GM23248 (cell line): ENCODE measurements around the gene RPP25L. TPM values are rescaled to one million over a fixed set of nuclear protein-coding genes. Genes with fewer than 3 reads are reported as not detected.

Experiments
- DNase-seq: peaks from one replicate; pipeline ENCODE4 v3.0.0-alpha.2; 2015
- H2AFZ ChIP-seq: fragments of 200-600 bp; sonication (generic); 2 replicates; pipeline ENCODE4 v1.6.1; 2016; ENCODE audit warnings: antibody characterized with exemption
- H3F3A ChIP-seq: fragments of 200-600 bp; sonication (generic); 2 replicates; pipeline ENCODE4 v1.6.1; 2016; ENCODE audit warnings: mild to moderate bottlenecking, antibody characterized with exemption, mixed run types; ENCODE audit not compliant: insufficient read depth
- H3K27ac ChIP-seq: fragments of 200-600 bp; sonication (generic); 2 replicates; pipeline ENCODE4 v1.5.1; 2016; ENCODE audit warnings: mild to moderate bottlenecking
- H3K27me3 ChIP-seq: fragments of 200-600 bp; sonication (generic); replicated peaks from 2 replicates; pipeline ENCODE4 v1.6.1; 2016; ENCODE audit warnings: mild to moderate bottlenecking; ENCODE audit not compliant: insufficient read depth
- H3K36me3 ChIP-seq: fragments of 200-600 bp; sonication (generic); 2 replicates; pipeline ENCODE4 v1.6.1; 2016; ENCODE audit warnings: low read depth, mild to moderate bottlenecking
- H3K4me1 ChIP-seq: fragments of 200-600 bp; sonication (generic); 2 replicates; pipeline ENCODE4 v1.6.1; 2016; ENCODE audit warnings: mild to moderate bottlenecking; ENCODE audit not compliant: insufficient read depth
- H3K4me2 ChIP-seq: fragments of 200-600 bp; sonication (generic); one replicate; pipeline ENCODE4 v1.6.1; 2016; ENCODE audit warnings: mild to moderate bottlenecking; ENCODE audit not compliant: unreplicated experiment
- H3K4me3 ChIP-seq: fragments of 200-600 bp; sonication (generic); 2 replicates; pipeline ENCODE4 v1.5.1; 2016; ENCODE audit warnings: mild to moderate bottlenecking
- H3K79me2 ChIP-seq: fragments of 200-600 bp; sonication (generic); 2 replicates; pipeline ENCODE4 v1.6.1; 2016; ENCODE audit warnings: mild to moderate bottlenecking; ENCODE audit not compliant: insufficient read depth
- H3K9ac ChIP-seq: fragments of 200-600 bp; sonication (generic); 2 replicates; pipeline ENCODE4 v1.6.1; 2016; ENCODE audit warnings: mild to moderate bottlenecking
- H3K9me2 ChIP-seq: fragments of 200-600 bp; sonication (generic); 2 replicates; pipeline ENCODE4 v1.6.1; 2016; ENCODE audit warnings: mixed run types, mild to moderate bottlenecking, moderate library complexity; ENCODE audit not compliant: insufficient read depth
- H3K9me3 ChIP-seq: fragments of 200-600 bp; sonication (generic); one replicate; pipeline ENCODE4 v1.6.1; 2017; ENCODE audit warnings: low read depth
- H4K20me1 ChIP-seq: fragments of 200-600 bp; sonication (generic); 2 replicates; pipeline ENCODE4 v1.6.0; 2016; ENCODE audit not compliant: insufficient read depth
- EZH2 ChIP-seq: fragments of 200-600 bp; sonication (generic); IDR thresholded peaks from 2 replicates; pipeline ENCODE4 v1.6.1; 2018; ENCODE audit warnings: antibody characterized with exemption, mild to moderate bottlenecking; ENCODE audit not compliant: insufficient read depth, poor library complexity, severe bottlenecking
- EZH2phosphoT487 ChIP-seq: fragments of 200-600 bp; sonication (generic); IDR thresholded peaks from 2 replicates; pipeline ENCODE4 v1.6.1; 2018; ENCODE audit warnings: antibody characterized with exemption, moderate library complexity, mild to moderate bottlenecking, low read depth; ENCODE audit not compliant: insufficient read depth
- WGBS, 2 experiments: methylation state at CpG; one replicate each; pipeline ENCODE4 v1.1.6; 2015 to 2017; ENCODE audit warnings: low lambda C conversion rate in 2 of 2, low coverage in 1 of 2; ENCODE audit errors: missing lambda C conversion rate in 2 of 2; 5-methylcytosine and 5-hydroxymethylcytosine counted together
- in situ Hi-C: fragments of 300-500 bp; cut with MboI; formaldehyde crosslinking; loops from 2 replicates; pipeline ENCODE4 v1.15.0; 2020
- polyA plus RNA-seq: library from polyadenylated mRNA; unstranded; fragments of >200 nt; fragmentation: Nextera tagmentation; extraction: Ambion mirVana; gene quantifications from 2 replicates; pipeline ENCODE4 v1.2.1, GENCODE V29; 2016
- total RNA-seq: library from RNA; depleted of rRNA; stranded (reverse); fragments of >200 nt; shearing (Covaris generic); gene quantifications from 2 replicates; pipeline ENCODE4 v1.2.3, GENCODE V29; 2014

RPP25L gene
- total and polyA plus RNA-seq, 2 experiments from 2014 or later = 16.9 to 21.0 TPM

DNA sequence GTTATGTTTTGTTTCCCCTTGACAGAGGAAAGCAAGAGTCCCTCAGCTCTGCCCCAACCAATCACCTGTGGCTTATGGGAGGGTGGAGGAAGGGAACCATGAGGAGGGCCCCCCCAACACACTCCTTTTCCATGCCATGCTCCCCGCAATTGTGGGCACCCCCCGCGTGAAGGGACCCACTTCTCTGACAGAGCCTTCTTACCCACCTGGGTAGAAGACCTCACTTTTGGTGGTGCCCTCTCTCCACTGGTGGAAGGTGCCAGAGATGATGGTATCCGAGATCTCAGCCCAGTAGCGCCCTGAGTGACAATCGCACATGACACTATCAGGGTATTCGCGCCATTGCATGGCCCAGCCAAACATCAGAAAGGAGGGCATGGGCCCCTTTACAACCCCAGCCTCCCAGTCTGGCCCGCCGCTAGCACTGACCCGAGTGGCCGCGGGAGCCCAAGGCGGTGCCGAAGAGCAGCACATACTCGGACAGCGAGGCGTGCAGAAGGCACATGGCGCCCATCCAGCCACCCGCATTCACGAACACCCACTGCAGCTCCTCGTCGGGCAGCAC, 25.0 kb upstream of the RPP25L start:
- Histone ChIP-seq H3K79me2 (peaks cover 23% of the 10 kb centered on the region), H3K4me3 (peak overlapping the region; percentile 79), H3F3A (no peaks in the 10 kb centered on the region), H3K27ac (peak overlapping the region; percentile 48), H2AFZ (peak overlapping the region; percentile 93), H3K4me2 (peak overlapping the region; percentile 88), H4K20me1 (no peaks in the 10 kb centered on the region), H3K9ac (peak overlapping the region; percentile 85), H3K27me3 (no peaks in the 10 kb centered on the region), H3K9me3 (no peaks in the 10 kb centered on the region), H3K36me3 (no peaks in the 10 kb centered on the region), H3K4me1 (peaks cover 9% of the 10 kb centered on the region), H3K9me2 (no peaks in the 10 kb centered on the region)
- no peak for DNase-seq
- TF ChIP-seq EZH2phosphoT487 (no peak), EZH2 (no peak)
- in situ Hi-C loops = no loop called here
- 3 to 6% methylated on average over 17 to 23 of the region's 23 CpGs for WGBS, 2 experiments

DNA sequence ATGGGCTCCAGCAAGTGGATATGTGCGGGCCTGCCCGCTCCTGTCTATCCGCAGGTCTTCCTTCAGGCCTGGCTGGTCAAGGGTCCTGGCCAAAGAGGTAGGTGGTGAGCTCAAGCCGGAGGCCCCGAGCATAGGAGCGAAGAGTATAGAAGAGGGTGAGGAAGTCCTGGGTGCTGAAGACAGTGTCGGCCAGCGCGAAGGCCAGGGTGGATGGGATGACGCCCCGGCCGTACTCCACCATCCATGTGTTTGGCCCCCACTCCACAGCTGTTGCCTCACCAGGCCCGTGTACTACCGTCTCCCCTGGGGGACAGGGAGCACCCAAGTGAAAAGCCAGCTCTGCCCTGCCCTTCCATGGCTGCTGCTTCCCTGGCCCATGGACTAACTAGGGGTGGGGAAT, 23.7 kb upstream of the RPP25L start:
- Histone ChIP-seq H3K4me1 (peaks cover 9% of the 10 kb centered on the region), H3K9me3 (no peaks in the 10 kb centered on the region), H3K4me3 (no peak overlapping the region), H4K20me1 (no peaks in the 10 kb centered on the region), H3K9ac (no peak overlapping the region), H3K9me2 (no peaks in the 10 kb centered on the region), H3K79me2 (peaks cover 23% of the 10 kb centered on the region), H3K27ac (no peak overlapping the region), H3K27me3 (0 out of 2 replicates have a peak, but pooled peaks cover 1% of the 10 kb centered on the region), H3F3A (peaks cover 7% of the 10 kb centered on the region; the same call in 1 of the 2 replicates), H2AFZ (no peak overlapping the region), H3K36me3 (no peaks in the 10 kb centered on the region), H3K4me2 (peak overlapping the region; percentile 30)
- WGBS, 2 experiments = 84 to 89% methylated on average over 14 of the region's 14 CpGs
- DNase-seq = no peak
- no peak for TF ChIP-seq EZH2phosphoT487
- no peak for TF ChIP-seq EZH2
- in situ Hi-C loops = no loop called here

DNA sequence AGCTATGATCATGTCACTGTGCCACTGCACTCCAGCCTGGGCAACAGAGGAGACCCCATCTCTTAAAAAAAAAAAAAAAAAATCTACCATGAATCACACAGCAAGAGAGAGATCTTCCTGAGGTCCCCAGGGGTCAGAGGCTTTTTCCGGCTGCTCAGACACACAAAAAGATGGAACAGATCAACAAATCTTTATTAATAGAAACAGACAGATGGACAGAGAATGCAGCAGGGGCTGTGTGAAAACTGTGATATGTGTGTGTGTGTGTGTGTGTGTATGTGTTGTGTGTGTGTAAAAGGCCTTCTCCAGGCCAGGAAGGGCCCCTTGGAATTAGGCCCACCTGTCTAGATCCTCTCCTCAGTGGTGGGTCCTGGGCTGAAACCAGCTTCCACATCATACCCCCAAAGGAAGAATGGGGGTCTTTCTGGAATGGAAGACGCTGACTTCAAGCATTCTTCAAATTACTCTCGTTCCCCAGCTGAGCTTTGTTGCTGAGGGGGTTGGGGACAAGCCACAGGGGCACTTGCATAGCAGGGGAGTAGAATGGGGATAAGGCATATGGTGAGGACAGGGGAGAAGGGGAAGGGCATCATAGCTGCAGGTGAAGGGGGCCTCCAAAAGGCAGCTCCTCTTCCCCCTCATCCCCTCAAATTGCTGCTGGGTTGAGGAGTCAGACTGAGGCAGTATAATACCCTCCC, 22.8 kb upstream of the RPP25L start:
- no peak overlapping the region for H3K9ac ChIP-seq
- H3K4me2 ChIP-seq = no peak overlapping the region
- no peak overlapping the region for H3K27ac ChIP-seq
- in situ Hi-C loops = no loop called here
- no peaks in the 10 kb centered on the region for H3K36me3 ChIP-seq
- no peak overlapping the region for H3K4me3 ChIP-seq
- WGBS, 2 experiments = 52 to 61% methylated on average over 3 of the region's 3 CpGs
- peaks cover 9% of the 10 kb centered on the region for H3K27me3 ChIP-seq
- no peak overlapping the region for H2AFZ ChIP-seq
- H3F3A ChIP-seq = peaks cover 7% of the 10 kb centered on the region; the same call in 1 of the 2 replicates
- TF ChIP-seq EZH2 = no peak
- no peak for TF ChIP-seq EZH2phosphoT487
- no peak for DNase-seq
- H4K20me1 ChIP-seq = no peaks in the 10 kb centered on the region
- H3K4me1 ChIP-seq = peaks cover 9% of the 10 kb centered on the region
- H3K9me2 ChIP-seq = no peaks in the 10 kb centered on the region
- peaks cover 23% of the 10 kb centered on the region for H3K79me2 ChIP-seq
- H3K9me3 ChIP-seq = no peaks in the 10 kb centered on the region

DNA sequence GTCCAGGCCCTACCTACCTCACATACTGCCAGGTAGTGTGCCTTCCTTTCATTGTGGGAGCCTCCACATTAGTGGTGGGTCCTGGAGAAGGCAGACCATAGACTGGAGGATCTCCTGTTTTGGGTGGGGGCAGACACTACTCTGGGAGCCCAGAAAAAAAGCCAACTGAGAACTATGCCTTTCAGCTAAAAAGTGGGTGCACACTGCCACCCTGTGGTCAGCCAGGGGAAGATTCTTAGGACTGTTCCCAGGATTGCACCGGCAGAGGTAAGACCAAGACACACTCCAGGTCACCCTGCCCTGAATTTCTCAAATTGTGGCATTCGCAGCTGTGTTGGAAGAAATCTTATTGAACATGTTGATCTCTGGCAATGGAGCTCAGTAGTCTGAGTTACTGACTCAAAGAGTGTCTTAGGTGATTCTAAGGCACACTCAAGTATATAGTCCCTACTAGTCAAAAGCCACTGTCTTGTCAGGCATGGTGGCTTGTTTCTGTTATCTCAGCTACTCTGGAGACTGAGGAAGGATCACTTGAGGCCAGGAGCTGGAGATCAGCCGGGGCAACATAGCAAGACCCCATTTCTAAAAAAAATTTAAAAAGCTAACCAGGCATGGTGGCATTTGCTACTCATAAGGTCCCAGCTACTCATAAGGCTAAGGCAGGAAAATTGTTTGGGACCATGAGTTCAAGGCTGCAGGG, 22.1 kb upstream of the RPP25L start:
- Histone ChIP-seq H3F3A (peaks cover 7% of the 10 kb centered on the region; the same call in 1 of the 2 replicates), H3K27me3 (peaks cover 16% of the 10 kb centered on the region), H2AFZ (no peak overlapping the region), H3K9ac (no peak overlapping the region), H3K79me2 (peaks cover 23% of the 10 kb centered on the region), H3K9me2 (no peaks in the 10 kb centered on the region), H3K36me3 (no peaks in the 10 kb centered on the region), H4K20me1 (no peaks in the 10 kb centered on the region), H3K9me3 (no peaks in the 10 kb centered on the region), H3K4me3 (no peak overlapping the region), H3K4me1 (peaks cover 9% of the 10 kb centered on the region), H3K4me2 (no peak overlapping the region), H3K27ac (no peak overlapping the region)
- peak; percentile 73 for DNase-seq
- WGBS, 2 experiments = 2 to 4% methylated on average over 3 of the region's 3 CpGs
- in situ Hi-C loops = no loop called here
- TF ChIP-seq EZH2 (no peak), EZH2phosphoT487 (no peak)
